HG03342 (cell line): ENCODE results near the gene OTOR.

Experiments
- ATAC-seq: cut with Tn5 transposase; IDR thresholded peaks from one replicate; pipeline ENCODE4 v1.9.1; 2021; ENCODE audit warnings: mild to moderate bottlenecking, moderate library complexity; ENCODE audit not compliant: unreplicated experiment

The OTOR gene

DNA sequence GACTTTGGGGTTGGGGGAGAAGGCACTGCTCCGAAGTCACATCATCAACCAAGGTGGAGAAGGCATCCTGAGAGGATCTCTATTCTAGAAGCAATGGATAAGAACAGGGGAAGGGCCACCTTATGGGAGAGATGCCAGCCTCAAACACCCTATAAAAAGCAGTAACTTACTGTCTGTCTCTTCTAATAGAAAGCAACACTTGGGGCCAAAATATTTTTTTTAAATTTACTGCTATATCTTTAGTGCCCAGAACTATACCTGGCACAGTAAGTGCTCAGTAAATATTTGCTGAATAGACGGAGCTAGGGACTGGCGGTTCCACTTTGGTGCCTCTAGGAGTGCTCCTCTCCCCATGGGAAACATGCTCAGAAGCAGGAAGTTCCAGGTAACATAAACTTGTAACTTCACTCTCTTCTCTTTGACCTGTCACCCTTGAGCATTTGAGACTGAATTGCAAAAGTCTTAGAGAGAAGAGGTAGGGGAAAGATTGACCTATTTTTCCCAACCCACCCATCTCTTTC, 807 bp upstream of the OTOR start:
- ATAC-seq = no peak

DNA sequence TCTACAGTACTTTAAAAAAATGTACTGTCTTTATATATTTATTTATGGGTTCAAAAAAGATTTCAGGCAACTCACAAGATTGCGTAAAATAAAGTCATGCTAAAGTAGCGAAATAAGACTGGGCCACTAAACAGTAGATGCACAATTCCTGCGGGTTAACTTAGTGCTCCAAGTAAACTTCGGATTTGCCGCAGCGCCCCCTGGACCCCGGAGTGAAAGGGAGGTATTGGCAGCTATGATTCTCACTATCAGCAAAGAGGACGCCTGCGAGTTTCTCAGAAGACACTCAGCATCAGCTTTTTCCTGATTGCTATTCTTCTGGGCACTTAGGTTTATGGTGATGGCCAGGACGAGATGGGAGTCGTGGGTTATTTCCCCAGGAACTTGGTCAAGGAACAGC, 1.4 kb downstream of the OTOR start:
- ATAC-seq = no peak

DNA sequence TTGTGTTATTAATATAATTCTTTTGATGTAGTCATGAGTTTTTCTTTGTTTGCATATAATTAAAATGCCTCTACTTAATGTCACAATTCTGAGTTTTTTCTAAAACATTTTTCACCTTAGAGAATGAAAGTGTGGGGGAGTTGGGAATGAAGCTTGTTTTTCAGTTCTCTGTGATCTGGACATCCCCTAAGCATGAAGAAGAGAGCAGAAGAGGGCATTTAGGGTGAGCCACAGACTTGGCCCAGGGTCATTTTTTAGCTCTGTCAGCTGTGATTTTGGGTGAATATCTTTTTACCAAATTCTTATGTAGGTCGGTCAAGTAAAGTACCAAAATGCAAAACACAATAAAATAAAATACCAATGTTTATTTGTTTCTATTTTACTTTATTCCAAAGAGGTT, 3.9 kb downstream of the OTOR start:
- ATAC-seq = no peak

DNA sequence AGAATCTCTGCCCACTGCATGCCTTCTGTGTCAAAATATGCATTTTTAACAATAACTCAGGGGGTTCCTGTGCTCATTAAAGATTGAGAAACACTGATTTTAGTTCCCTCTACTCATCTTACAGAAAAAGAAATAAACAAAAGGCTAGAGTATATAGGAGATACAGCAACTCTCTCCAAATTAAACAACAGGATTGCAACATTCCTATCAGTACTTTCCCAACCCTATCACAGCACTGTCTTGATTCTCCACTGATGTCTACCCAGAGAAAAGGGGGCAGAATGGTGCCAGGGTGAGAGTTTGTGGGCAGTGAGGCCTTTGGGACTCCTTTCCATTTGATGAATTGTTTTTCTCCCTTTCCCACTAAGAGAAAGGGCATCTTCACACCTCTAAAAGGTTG, 4.7 kb downstream of the OTOR start:
- no peak for ATAC-seq

DNA sequence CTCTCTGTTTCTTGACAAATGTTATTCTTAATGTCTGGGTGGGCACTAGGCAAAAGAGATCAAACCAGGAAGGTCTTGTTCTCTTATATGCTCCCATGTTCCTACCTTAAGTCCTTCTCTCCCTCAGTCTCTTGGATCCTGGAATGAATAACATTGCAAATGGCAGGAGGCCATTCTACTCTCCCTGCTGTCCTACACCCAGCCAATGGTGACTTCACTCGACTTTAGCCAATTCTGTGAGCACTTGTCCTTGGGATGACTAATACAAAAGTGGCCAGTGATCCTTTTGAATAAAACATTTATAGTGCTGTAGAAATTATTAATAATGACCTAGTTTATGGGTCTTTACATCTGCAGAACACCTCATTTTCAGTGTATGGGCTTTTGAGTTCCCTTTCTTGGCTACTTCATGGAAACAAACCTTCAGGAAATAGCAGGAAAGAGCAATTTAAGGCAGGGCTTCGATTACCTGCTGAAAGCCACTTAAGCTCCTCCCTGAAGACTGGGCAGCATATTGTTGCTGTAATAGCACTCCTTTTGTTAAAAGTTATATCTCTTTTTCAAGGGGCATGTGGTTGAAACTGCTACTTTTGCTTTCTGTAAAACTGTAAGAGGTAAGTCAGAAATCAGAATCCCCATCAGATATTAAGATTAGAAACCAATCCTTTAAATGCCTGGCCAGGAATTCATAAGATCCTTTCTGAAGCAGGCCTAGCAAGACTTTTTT, 10.5 kb downstream of the OTOR start:
- ATAC-seq = no peak

DNA sequence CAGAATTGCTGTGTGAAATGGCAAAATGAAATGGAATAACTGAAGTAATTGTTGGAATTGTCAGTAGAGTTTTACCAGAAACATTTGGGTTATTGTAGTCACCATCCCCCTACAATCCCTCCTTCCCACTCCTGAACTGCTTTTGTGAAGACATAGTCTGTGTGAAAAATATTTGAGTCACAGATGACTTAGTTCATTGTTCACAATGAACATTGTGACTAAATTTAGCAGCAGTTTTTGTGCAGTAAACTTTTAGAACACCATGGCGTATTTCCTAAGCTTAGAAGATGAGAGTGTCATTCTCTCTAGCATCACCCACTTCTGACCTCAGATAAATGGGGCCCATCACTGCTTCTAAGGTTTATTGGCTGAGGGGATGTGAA, 11.0 kb downstream of the OTOR start:
- no peak for ATAC-seq

DNA sequence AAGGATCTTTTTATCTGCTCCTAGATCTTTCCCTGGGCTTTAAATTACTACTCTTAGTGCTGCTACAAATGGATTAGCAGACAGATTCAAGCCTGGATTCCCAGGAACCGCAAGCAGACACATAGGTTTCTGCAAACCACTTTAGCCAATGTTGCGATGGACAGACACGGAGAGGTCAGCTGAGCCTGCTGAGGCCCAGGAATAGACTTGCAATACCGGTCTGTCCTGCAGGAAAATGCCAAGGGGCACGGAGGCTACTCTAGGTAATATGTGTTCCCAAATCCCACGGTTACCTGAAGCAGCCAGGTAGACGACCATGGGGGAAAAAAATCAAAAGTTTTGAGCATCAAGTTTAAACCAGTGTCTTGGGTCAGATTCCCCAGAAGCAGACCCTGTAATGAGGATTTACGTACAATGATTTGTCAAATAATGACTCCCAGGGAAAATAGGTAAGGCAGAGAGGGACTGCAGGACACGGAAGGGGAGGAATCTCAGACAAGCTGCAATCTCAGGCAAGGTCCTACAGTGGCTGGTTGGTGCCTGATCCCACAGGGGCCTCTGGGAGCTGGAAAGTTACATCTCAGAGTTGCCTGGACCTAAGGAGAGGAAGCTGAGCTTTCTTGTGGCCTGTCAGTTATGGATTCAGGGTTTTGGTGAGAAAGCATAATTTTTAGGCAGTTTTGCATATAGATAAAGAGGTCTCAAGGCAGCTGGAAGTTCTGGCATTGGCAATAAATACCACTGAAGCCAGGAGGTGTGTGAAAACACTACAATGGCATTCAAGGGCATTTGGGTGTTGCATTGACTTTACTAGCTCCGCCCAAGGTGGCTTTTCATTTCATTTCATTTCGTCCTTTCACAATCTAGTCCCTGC, 12.5 kb downstream of the OTOR start:
- peak; percentile 12 for ATAC-seq

DNA sequence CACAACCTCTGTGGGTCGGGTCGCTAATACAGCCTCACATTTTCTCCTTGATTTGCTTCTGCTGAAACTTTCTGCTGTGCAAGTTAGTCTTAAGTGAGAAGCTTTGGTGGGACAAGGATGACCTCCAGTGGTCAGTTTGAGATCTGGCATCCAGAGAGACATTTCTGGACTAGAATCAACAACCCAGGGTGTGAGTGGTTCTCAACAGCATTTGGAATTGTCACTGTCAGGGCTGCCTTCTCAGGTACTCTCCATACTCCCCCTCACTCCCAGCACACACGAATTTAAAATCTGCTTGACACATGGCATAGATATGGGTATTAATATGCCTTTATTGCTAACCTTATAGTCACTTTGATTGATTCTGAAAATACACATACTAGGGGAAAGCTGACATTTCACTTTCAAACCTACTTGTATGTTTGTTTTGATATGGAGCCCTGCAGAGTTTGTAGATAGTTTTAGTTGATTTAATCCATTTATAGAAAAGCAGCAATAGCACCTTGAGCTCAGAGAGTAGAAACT, 13.2 kb downstream of the OTOR start:
- peak; percentile 76 for ATAC-seq

DNA sequence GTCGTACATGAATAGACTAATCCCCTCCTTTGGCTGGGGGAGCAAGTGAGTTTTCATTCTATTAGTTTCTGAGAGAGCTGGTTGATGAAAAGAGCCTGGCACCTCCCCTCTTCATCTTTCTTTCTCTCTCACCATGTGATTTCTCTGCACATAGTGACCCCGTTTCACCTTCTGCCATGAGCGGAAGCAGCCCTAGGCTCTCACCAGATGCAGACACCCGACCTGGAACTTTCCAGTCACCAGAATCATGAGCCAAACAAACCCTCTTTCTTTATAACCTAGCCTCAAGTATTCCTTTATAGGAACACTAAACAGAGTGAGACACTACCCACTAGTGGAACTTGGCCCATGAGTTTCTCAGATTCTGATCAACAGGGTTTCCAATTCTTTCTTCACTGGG, 16.4 kb downstream of the OTOR start:
- no peak for ATAC-seq

DNA sequence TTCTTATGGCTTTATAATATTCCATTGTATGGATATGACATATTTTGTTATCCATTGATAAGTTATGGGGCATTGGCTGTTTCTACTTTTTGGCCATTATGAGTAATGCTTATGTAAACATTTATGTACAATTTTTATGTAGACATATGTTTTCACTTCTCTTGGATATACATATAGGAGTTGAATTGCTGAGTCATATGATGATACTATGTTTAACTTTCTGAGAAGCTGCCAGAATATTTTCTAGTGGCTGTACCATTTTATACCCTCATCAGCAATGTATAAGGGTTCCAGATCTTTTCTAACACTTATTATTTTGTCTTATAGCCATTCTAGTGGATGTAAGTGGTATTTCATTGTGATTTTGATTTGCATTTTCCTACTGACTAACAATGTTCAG, 23.1 kb downstream of the OTOR start:
- no peak for ATAC-seq

DNA sequence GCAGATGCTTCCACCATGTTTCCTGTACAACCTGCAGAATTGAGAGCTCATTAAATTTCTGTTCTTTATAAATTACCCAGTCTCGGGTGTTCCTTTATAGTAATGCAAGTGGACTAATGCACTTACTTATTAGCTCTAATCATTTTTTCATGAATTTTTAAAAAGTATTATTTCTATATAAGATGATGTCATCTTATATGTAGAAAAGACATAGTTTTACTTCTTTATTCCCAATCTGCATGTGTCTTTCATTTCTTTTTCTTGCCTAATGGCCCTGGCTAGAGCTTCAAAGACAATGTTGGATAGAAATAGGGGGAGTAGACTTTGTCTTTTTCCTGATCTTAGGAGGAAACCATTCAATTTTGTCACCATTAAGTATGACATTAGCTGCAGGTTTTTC, 27.8 kb downstream of the OTOR start:
- ATAC-seq = no peak

DNA sequence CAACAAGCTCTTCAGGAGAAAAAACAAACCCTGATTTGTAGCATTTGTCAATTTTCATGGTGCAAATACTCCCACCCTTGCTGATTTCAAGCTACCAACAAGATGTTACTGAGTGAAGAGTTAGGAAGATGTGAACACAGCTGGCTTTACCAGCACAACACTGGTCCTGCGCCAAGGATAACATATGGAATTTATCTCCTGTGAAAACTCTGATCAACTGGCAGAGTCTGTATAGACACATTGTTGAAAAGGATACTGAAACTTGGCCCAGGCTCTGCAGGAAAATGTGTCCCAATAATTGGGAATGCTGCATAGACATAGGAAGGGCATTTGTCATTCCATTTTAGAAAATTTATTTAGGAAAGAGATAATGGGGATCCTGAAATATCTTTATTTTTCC, 29.0 kb downstream of the OTOR start:
- ATAC-seq = no peak

DNA sequence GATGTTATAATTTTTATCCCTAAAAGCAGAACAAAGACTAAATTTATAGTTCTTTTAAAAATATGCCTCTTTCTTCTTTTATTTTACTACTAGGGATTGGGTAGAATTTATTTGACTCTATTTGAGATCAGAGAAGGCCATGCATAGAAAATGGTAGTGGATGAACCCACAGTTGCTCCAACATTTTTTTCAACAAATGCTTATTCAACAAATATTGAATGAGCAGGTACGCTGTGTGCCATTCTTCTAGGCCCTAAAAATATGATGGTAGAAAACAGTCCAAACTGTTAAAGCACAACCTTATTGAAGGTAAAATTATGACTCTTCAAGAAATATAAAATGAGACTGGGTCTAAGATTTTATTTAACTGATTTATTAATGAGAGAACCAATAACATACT, 30.0 kb downstream of the OTOR start:
- no peak for ATAC-seq

DNA sequence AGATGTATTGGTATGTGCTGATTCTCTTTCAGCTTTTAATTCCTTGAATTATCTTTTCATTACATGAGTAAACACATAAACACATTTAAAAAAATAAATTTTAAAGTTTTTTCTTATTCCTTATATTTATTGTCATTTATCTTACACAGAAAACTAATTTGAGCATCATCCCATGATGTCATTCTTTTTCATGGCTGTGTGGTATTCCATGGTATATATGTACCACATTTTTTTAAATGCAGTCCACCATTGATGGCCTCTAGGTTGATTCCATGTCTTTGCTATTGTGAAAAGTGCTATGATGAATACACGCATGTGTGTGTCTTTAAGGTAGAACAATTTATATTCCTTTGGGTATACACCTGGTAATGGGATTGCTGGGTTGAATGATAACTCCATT, 33.3 kb downstream of the OTOR start:
- ATAC-seq = no peak

DNA sequence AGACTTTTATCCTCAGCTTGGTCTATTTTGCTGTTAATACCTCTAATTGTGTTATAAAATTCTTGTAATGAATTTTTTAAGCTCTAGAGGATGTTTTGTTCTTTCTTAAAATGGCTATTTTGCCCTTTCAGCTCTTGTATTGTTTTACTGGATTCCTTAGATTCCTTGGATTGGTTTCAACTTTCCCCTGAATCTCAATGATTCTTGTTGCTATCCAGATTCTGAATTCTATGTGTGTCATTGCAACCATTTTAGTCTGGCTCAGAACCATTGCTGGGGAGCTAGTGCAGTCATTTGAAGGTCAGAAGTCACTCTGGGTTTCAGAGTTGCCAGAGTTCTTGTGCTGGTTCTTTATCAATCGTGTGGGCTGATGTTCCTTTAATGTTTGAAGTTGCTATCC, 37.1 kb downstream of the OTOR start:
- ATAC-seq = no peak
